Measurements from ENCODE around the gene IQCM. TPM values are rescaled to one million over a fixed set of nuclear protein-coding genes. Genes with fewer than 3 reads are reported as not detected.

The IQCM gene
- total RNA-seq, 1 experiment from 2014 or later = not detected

DNA sequence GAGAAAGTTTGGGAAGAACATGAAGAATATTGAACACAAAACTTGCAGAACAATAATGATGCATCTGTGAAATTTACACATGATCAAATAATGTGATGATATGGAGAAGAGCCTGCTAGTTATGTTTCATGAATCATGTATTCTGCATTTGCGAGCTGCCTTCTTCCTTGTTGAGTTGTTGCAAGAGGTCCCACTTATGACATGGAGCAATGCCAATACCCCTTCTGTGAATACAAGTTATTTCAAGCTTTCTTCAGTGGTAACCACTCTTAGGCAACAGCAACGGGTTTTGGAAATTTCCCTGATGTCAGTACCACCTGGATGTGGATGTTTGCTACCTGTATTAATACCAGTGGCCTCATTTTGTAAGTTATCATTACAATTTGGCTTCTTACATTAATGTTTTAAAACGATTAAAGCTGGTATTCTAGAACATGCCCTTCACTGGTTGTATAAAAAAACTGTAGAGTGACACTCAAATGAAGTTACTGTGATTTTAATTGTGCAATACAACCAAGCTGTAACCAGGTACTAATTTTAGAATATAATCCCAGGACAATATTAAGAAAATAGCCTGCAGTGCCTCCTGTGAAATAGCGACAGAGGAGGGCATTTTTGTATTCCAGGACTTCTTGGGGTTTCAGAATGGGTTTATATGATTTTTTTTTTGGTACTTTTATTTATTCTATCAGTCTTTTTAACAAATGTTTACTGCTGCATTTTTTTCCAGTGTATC, 25.3 kb downstream of the IQCM start:
- peaks cover 3% of the 10 kb centered on the region for H3K27me3 Mint-ChIP-seq (ENCODE audit: insufficient read depth, unreplicated experiment)
- H3K4me1 Mint-ChIP-seq (ENCODE audit: low read depth, unreplicated experiment) = no peaks in the 10 kb centered on the region
- ChIA-PET CTCF (no interaction called here), POLR2A (no interaction called here)
- TF ChIP-seq, protein P1, sequence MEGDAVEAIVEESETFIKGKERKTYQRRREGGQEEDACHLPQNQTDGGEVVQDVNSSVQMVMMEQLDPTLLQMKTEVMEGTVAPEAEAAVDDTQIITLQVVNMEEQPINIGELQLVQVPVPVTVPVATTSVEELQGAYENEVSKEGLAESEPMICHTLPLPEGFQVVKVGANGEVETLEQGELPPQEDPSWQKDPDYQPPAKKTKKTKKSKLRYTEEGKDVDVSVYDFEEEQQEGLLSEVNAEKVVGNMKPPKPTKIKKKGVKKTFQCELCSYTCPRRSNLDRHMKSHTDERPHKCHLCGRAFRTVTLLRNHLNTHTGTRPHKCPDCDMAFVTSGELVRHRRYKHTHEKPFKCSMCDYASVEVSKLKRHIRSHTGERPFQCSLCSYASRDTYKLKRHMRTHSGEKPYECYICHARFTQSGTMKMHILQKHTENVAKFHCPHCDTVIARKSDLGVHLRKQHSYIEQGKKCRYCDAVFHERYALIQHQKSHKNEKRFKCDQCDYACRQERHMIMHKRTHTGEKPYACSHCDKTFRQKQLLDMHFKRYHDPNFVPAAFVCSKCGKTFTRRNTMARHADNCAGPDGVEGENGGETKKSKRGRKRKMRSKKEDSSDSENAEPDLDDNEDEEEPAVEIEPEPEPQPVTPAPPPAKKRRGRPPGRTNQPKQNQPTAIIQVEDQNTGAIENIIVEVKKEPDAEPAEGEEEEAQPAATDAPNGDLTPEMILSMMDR (IDR thresholded peaks at IDR 0.05; ENCODE audit: insufficient read depth in 1 of 2, low read depth in 1 of 2, low read length in 1 of 2, severe bottlenecking in 1 of 2, unreplicated experiment in 1 of 2) = no peak
- no peak for DNase-seq
- Histone ChIP-seq H3K9me3 (no peaks in the 10 kb centered on the region), H3K36me3 (ENCODE audit: control insufficient read depth, insufficient read depth, low read length) (no peaks in the 10 kb centered on the region), H3K4me3 (ENCODE audit: low read depth, low read length) (no peak overlapping the region), H3K4me1 (no peaks in the 10 kb centered on the region), H3K27me3 (replicated peaks; ENCODE audit: control insufficient read depth, insufficient read depth, low read length) (no peaks in the 10 kb centered on the region)
- H3K9me3 Mint-ChIP-seq (ENCODE audit: unreplicated experiment) = no peaks in the 10 kb centered on the region
- intact Hi-C loops (cut with micrococcal nuclease; ENCODE audit: unreplicated experiment) = no loop called here
- no peak overlapping the region for H3K27ac Mint-ChIP-seq (ENCODE audit: unreplicated experiment)
- no TSS peak for BruUV-seq (replicated peaks)
- H3K36me3 Mint-ChIP-seq (ENCODE audit: insufficient read depth, unreplicated experiment) = no peaks in the 10 kb centered on the region
- H3K4me3 Mint-ChIP-seq (ENCODE audit: unreplicated experiment) = no peak overlapping the region

DNA sequence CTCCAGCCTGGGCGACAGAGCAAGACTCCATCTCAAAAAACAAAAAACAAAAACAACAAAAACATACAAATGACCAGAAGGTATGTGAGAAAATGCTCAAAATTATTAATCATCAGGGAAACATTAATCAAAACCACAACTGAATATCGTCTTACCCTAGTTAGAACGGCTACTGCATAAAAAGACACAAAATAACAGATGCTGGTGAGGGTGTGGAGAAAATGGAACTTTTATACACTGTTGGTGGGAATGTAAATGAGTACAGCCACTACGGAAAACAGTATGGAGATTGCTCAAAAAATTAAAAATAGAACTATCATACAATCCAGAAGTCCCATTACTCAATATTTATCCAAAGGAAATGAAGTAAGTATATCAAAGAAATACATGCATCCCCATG, 27.3 kb downstream of the IQCM start:
- H3K36me3 ChIP-seq (ENCODE audit: control insufficient read depth, insufficient read depth, low read length) = no peaks in the 10 kb centered on the region
- no peaks in the 10 kb centered on the region for H3K4me1 ChIP-seq
- Mint-ChIP-seq H3K4me3 (ENCODE audit: unreplicated experiment) (no peak overlapping the region), H3K27ac (ENCODE audit: unreplicated experiment) (no peak overlapping the region), H3K4me1 (ENCODE audit: low read depth, unreplicated experiment) (no peaks in the 10 kb centered on the region), H3K27me3 (ENCODE audit: insufficient read depth, unreplicated experiment) (no peaks in the 10 kb centered on the region), H3K36me3 (ENCODE audit: insufficient read depth, unreplicated experiment) (no peaks in the 10 kb centered on the region), H3K9me3 (ENCODE audit: unreplicated experiment) (no peaks in the 10 kb centered on the region)
- intact Hi-C loops (cut with micrococcal nuclease; ENCODE audit: unreplicated experiment) = no loop called here
- H3K9me3 ChIP-seq = no peaks in the 10 kb centered on the region
- no peak overlapping the region for H3K4me3 ChIP-seq (ENCODE audit: low read depth, low read length)
- DNase-seq = no peak
- no TSS peak for BruUV-seq (replicated peaks)
- no peaks in the 10 kb centered on the region for H3K27me3 ChIP-seq (replicated peaks; ENCODE audit: control insufficient read depth, insufficient read depth, low read length)
- TF ChIP-seq, protein P1 (IDR thresholded peaks at IDR 0.05; ENCODE audit: insufficient read depth in 1 of 2, low read depth in 1 of 2, low read length in 1 of 2, severe bottlenecking in 1 of 2, unreplicated experiment in 1 of 2) = no peak
- POLR2A ChIA-PET = no interaction called here
- CTCF ChIA-PET = no interaction called here

GRCh38 chr4:149785696-149786431, 29.8 kb downstream of the IQCM start:
- Mint-ChIP-seq H3K4me1 (ENCODE audit: low read depth, unreplicated experiment) (no peaks in the 10 kb centered on the region), H3K9me3 (ENCODE audit: unreplicated experiment) (no peaks in the 10 kb centered on the region), H3K36me3 (ENCODE audit: insufficient read depth, unreplicated experiment) (no peaks in the 10 kb centered on the region), H3K27me3 (ENCODE audit: insufficient read depth, unreplicated experiment) (no peaks in the 10 kb centered on the region), H3K27ac (ENCODE audit: unreplicated experiment) (no peak overlapping the region), H3K4me3 (ENCODE audit: unreplicated experiment) (no peak overlapping the region)
- DNase-seq = no peak
- Histone ChIP-seq H3K9me3 (no peaks in the 10 kb centered on the region), H3K4me3 (ENCODE audit: low read depth, low read length) (no peak overlapping the region), H3K4me1 (no peaks in the 10 kb centered on the region), H3K27me3 (replicated peaks; ENCODE audit: control insufficient read depth, insufficient read depth, low read length) (no peaks in the 10 kb centered on the region), H3K36me3 (ENCODE audit: control insufficient read depth, insufficient read depth, low read length) (no peaks in the 10 kb centered on the region)
- BruUV-seq (replicated peaks) = no TSS peak
- POLR2A ChIA-PET = no interaction called here
- intact Hi-C loops (cut with micrococcal nuclease; ENCODE audit: unreplicated experiment) = no loop called here
- CTCF ChIA-PET = no interaction called here
- TF ChIP-seq, protein P1 (IDR thresholded peaks at IDR 0.05; ENCODE audit: insufficient read depth in 1 of 2, low read depth in 1 of 2, low read length in 1 of 2, severe bottlenecking in 1 of 2, unreplicated experiment in 1 of 2) = no peak

Data from Caco-2 (cell line).